GM21390 (cell line): Measurements from ENCODE around the gene AUTS2.

ENCODE experiments used
- ATAC-seq: cut with Tn5 transposase; IDR thresholded peaks from one replicate; pipeline ENCODE4 v1.9.1; 2021; ENCODE audit not compliant: unreplicated experiment

The AUTS2 gene

DNA sequence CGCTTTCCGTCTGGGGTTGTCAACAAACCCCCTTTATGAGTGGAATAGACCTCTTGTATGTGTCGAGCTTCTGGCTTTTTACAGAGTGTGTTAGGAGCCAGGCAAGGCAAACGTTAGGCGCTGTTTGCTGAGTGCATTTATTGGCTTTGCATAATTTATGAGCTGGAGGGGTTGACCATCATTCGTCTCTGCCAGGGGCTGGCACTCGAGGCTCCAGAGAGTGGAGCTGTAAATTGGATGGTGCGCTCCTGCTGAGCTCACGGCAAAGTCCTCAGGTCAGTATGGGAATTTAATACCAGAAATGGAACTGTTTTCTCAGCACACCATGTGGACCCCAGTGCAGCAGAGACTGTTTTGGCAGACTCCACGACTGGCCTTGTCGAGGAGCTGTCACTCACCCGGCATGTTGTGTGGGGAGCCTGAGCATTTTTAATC, 834.3 kb downstream of the AUTS2 start:
- ATAC-seq = no peak

DNA sequence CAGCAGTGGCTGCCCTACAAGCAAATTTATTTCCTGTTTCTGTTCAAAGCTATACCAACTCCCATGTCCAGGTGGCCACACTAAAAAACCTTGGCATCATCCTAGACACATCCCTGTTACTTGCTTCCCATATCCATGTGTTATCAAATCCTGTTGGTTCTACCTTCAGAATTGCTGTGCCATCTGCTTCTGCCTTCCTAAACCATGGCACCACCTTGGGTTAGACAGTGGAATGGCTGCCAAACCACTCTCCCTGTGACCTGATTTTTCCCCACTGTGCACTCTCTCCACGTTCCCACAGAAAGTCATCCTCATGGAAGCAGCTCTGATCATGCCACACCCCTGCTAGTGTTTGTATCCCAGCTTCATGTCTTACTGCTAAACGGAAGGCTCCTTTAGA, 836.1 kb downstream of the AUTS2 start:
- no peak for ATAC-seq

DNA sequence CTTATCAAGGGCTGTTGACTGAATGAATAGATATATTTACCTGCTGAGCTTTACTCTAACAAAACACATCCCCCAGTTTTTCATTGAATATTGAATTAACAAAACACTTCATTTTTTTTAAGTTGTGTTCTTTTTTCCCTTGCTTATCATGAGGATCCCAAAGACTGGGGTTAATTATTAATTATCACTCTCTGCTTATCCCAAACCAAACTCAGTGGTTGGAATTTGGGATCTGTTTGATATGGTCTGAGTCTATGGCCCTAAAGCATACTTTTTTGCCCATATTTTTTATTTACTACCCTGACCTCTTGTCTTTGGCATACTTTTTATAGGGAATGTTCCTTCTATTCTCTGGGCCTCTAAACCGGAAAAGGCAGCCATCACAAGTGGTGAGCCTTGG, 836.5 kb downstream of the AUTS2 start:
- ATAC-seq = no peak

DNA sequence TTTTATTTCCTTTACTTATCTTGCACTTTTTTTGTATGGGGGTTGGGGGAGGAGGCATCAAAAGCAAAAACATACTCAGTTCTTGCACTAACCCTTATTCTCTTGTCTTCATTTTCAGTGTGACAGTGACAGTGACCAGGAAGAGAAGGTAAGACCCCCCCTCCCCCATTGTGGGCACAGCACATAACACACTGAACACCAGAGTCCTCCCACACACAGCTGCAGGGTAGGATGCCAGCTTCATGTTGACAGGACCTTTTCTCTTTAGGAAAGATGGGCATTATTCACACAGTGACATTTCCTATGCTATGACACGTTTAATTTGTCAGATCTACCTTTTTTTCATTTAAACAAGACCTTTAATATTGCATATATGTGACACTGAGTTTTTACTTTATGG, 837.4 kb downstream of the AUTS2 start:
- ATAC-seq = no peak

DNA sequence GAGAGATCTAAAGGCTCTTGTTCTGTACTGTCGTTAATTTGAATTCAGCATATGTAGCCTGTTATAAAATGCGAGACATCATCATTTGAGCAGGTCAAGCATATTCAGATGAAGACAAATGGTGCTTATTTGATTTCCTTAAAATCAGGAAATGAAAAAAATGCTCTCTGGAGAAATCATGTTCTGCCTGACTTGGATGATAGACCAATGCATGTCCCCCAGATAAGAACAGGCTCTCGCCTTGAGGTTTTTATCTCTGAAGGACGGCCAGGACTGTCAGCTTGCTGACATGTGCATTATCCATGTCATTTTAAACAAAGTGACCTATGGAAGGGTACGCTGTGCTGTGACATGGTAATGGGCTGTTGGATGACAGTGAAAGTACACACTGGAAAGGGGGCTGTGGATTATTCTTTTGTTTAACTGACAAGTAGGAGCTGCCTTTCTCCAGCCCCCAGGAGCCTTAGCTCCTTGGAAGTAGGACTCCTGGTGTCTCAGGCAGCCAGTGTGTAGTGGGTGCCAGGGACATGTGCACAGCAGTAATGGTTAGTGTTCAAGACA, 838.6 kb downstream of the AUTS2 start:
- ATAC-seq = no peak

DNA sequence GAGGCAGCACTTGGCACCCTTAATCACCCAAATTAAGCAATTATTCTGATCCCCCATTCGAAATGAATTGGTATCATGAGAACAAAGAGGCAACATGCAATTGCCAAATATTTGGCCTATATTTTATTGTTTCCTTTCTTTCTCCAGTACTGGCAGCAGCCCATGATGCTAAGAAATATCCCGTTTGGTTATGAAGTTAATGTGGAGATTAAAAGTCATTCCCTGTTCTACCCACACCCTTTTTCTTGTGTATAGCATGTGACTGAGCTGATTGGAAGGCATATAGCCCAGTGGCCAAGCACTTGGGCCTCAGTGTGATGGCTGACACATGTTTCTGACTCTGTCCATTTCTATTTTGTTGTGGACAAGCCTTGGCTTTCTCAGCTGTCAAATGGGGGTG, 841.4 kb downstream of the AUTS2 start:
- no peak for ATAC-seq

DNA sequence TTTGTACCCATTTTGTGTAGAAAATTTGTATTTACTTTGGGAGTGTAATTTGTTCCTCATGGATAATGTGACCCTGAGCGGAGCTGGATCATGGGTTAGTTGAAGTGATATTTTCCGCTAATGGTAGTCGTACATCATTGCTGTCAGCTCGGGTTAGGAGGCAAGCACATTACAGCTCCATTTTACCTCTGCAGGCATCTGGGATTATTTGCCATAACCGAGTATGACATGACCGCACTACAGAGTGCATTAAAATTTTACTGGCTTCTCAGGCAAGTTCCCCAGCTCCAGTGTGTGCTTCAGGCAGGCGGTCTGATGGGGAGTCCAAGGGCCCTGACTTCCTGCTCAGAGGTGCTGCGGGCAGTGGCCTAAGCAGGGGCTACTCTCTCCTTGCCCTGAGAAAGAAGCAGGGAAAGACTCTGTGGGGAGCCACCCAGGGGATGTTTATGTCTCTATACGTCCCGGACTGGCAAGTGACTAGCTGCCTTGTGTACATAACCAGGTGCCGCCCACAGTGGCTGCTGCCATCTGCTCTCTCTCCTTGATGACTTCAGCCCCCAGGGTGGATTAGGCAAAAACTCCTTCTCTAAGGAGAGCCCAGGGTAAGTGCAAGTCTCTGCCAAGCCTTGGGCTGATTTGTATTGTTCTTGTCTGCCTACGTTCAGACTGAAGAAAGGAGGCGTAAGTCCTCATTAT, 848.3 kb downstream of the AUTS2 start:
- no peak for ATAC-seq

DNA sequence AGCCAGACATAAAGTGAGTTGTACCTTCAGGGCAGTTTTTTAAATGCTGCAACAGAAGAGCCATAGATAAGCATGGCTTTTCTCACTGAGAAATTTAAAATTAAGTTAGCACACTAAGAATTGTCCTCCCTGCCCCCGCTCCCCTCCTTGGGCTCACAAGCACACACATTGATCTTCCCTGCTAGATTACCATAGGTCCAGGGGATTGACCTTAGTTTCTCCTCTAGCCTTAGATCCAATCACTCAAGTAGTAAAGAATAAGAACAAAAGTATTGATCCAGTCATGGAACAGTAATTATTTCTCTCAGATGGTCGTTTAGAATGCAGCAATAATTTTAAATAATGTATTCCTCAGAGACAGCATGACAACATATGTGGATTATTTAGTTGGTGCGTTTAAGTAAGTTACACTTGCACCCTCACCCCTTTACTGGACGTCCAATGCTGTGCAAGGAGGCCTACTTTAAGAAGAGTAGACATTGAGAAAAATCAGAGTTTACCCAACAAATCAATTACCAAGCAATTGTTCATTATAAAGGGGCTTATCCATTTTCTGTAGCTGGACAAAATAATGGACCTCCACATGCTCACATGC, 850.1 kb downstream of the AUTS2 start:
- ATAC-seq = no peak

DNA sequence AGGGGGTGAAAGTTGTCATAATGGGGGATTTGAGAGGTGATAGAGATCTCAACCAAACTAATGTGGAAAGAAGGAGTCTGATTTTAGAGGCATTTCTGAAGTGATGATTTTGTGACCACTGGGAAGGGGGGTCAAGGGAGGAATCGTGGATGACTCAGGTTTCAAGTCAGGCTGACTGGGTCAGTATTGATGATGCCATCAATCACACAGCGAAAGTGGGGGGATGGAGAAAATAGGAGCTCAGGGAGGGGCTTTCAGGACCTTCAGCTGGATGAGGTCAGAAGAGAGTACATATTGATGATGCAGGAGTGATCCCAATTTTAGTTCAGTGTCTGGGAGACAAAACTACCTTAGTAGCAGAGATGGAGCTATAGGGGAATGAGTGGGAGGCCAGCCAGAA, 852.5 kb downstream of the AUTS2 start:
- no peak for ATAC-seq

DNA sequence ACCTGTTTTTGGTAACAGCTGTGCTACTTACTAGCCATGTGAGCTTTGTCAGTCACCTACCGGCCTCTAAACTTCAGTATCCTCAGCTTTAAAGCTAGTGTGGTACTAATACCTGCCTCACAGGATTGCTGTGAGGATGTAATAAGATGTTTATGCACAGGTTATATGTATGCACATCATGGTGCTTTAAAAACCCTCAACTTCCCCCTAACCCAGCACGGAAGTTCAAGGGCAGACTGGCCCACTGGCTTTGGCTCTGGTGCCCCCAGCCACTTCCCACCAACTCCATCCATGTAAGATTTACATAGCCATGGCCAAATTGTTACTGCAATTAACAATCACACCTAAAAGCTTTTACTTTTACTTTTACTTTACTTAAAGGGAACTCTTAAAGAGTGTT, 857.6 kb downstream of the AUTS2 start:
- no peak for ATAC-seq

DNA sequence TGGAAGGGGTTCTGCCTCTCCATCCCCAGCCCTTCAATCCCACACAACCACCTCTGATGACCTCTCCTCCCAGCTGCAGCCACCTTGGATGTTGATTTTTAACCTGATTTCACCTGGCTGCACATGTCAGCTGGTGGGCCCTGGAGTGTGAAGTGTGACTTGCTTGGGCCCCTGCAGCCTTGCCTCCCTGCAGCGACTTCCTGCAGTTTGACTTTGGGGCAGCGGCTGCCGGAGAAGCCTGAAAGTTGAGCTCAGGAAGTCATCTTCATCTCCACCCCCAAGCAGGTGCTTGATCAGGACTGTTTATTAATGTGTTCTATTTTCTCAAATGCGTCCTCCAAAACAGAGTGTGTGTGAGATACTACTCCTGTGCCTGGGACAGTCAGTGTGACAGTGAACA, 858.4 kb downstream of the AUTS2 start:
- peak; percentile 76 for ATAC-seq

DNA sequence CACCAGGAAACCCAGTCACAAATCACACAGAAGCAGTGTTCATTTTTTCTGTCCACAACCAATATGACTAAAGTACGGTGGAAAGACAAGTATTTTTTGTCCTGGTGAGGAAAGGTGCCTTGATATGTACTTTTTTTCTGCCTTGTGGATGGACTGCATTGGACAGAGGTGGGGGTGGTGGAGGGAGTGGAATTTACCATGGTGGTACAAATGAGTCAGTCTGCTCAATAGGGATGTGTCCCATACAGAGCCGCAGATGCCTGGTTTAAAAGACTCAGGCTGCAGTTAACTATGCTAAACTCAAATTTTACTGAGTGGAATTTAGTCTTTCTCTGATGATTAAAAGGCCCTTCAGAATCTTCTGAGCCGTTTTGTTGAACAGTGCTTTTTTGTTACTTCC, 859.2 kb downstream of the AUTS2 start:
- no peak for ATAC-seq

DNA sequence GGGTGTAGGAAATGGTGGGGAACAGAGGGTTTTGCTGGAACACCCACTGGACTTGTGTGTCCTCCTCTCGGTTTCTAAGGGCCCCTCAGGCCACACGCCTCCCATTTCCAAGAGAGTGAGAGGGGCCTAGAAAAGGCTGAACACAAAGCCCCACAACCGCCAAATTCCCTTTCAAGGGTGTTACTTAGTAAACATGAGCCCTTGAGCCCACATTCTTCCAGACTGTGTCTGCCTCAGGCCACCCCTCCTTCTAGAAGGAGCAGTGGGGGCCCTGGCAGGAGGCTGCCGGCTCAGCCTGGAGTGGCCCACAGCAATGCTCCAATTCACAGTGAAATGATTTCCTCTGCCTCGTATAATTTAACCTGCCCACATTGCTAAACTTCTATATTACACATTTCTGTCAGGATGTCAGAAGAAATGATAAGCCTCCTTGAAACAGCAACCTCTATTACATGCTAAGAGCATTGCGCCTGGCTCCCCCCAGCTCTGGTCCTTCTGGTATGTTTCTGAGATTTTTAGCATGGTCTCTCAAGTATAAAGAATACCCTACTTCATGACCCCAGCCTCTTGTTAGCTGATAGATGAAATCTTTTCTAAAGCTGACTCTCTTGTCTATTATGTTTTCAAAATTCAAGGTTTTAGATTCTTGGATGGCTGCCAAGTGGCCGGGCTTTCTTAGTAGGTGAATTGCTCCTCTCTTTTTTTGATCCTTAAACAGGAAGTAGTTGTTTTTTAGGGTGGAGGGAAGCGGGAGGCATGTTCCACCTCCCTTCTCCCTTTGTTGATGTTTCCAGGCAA, 859.8 kb downstream of the AUTS2 start:
- ATAC-seq = no peak

DNA sequence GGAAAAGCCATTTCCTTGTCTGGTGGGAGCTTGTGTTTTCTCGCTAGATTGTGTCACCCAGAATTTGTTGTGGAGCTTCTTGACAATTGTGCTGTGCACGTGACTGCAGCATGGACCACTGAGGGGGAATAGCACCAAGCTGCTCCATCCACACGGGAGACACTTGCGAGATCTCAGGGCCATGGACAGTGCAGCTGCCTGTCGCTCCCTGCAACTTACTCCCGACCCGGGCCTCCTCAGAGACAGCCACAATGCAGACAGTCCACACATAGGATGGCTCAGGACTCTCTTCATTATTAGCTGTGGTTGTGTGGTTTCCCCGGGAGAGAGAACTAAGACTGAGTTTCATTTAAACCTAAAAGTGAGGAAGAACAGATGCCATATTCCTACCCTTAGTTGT, 860.5 kb downstream of the AUTS2 start:
- ATAC-seq = no peak

DNA sequence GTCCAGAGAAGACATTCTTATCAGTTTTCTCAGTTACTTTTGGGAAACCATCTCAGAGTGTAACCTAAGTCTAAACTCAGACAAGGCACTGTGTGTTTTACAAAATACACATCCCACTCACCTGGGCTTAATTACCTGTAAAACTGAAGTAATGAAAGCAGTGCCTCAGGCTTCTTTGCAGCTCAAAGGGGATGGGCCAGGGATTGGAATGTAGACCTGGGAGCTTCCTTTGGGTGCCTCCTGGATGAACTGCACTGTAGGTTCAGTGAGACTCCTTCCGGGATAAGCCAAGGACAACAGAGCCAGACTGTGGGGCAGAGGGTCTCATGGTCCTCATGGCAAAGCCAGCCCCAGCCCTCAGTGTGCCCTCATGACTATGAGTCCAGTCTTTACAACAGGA, 861.3 kb downstream of the AUTS2 start:
- no peak for ATAC-seq

DNA sequence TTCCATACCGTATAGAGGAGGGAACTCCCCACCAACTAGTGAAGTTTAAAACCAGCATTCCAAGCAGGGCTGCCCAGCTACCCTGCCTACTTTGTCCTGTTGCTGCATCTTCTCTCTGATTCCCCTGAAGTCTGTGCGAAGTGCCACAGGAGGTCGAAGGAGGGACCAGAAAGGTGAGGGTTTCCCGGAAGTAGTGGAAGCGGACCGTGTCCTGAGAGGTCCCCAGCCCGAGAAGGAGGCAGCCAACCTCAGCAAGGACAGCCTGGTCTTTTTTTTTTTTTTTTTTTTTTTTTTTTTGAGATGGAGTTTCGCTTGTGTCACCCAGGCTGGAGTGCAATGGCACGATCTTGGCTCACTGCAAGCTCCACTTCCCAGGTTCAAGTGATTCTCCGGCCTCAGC, 861.8 kb downstream of the AUTS2 start:
- no peak for ATAC-seq

DNA sequence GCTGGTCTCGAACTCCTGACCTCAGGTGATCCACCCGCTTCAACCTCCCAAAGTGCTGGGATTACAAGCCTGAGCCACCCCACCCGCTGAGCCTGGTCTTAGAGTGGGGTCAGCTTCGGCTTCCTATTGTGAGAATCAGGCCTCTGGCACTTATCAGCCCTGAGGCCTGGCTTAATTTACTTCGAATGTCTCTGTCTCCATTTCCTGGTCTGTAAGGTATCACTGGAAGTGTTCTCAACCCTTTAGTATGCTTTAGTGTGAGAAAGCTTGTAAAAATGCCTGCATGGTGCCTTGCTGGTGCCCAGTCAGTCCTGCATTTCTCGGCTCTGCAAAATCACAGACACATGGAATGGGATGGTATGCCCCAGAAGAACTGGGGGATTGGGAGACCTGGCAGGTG, 862.3 kb downstream of the AUTS2 start:
- no peak for ATAC-seq

DNA sequence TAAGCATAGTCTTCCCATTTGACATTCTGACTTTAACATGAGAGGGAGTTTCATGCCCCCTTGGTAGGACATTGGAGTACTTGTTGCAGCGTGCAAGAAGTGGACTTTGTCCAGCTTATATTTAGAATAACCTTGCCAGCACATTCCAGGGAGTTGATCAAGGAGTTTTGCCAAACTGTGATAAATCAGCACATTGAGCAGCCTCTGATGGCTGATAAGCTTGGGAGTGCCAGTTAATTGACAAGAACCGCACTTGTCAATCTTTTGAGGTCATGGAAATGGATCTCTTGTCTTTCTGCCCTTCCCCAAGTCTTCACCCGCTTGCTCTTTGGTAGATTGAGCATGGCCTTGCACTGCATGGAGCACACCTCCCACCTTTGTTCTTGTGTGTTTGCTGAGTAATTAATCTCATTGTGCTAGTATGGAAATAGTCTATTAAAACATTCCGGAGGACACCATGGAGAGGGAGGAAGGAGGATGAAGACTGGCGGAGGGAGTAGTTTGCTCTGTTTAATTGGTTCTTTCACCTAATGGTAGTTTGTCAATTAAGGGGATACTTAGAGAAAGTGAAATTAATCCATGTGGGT, 865.2 kb downstream of the AUTS2 start:
- ATAC-seq = no peak

DNA sequence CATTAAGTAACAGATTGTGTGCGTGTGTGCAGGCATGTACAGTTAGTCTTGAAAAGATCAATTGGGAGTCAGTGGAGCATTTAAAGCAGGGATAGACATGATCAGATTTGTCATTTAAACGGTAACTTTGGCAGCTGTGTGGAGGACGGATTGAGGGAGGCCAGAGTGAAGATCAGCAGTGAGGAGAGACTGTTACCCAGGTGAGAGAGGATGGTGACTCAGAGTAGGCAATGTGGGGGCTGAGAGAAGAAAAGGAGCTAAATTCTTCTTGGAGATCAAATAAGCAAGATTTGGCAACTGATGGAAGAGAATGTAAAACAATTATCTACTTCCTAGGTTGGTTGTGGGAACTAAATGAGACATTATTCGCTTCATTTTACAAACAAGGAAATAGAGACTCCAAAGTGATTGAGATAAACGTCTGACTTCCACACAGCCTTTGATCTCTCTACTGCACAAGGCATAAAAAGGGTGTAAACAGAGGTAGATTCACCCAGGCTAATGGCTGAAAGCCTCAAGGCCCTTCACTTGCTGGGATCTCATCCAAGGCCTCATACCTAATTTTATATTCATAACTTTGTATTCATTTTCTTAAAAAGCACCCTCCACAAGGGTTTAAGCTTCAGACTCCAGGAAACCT, 868.6 kb downstream of the AUTS2 start:
- ATAC-seq = no peak

DNA sequence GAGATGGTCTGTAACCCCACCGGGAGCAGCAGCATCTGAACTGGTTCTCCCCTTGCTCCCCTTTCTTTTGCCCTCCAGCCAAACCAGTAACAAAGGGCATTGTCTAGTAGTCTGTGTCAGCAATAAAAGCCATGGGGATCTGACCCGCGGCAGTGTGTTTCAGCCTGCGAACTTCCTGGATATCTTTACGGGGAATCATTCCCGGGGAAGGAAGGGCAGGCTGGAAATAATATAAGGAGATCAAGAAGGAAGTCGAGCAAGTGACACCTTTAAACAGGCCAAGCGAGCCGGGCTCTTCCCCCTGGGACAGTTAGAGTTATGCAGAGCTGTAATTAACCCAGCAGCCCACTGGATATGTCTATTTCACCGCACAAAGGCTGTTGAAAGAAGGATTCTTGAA, 872.5 kb downstream of the AUTS2 start:
- no peak for ATAC-seq

DNA sequence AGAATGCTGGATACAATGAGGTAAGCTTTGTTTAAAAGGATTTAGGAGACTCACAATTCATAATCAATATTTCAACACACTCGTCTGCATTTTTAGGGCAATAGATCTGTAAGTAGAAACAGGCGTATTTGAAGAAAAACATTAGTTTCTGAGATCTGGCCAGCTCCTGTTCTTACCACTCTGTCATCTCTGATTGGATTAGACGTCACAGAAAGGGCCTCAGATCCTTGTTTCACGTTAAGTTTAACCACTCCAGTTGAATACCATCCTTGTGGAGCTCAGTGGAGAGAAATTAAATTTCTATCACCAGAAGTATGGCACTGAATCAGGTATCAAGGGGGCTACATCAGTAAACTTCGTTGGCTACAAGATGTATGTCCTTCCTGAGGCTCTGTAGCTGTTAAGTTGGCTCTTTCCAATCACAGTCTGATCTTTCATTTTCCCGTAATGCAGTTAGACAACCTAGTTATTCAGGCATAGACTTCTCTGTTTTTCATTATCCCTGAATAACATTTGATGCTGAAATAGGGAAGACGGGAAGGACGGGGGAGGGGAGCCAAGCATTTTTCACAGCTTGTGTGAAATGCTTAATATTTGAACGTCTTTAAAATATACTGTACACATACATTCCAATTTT, 874.4 kb downstream of the AUTS2 start:
- no peak for ATAC-seq
